Trophoblast cell (in vitro differentiated cells and primary cell): ENCODE results near the gene CBL.

ENCODE experiments used
- DNase-seq, 2 donors: peaks; one replicate each; pipeline ENCODE4 v3.0.0-alpha.2; 2016
- H2AFZ ChIP-seq: 2 replicates; pipeline ENCODE4 v1.6.1; 2013; ENCODE audit warnings: low read length, moderate library complexity, mild to moderate bottlenecking; ENCODE audit not compliant: insufficient read depth, poor library complexity
- H2AK5ac ChIP-seq: 2 replicates; pipeline ENCODE4 v1.6.1; 2013; ENCODE audit warnings: mild to moderate bottlenecking, low read length
- H2BK120ac ChIP-seq: 2 replicates; pipeline ENCODE4 v1.6.1; 2013; ENCODE audit warnings: low read length, mild to moderate bottlenecking, moderate library complexity; ENCODE audit not compliant: insufficient read depth, poor library complexity
- H2BK12ac ChIP-seq: 2 replicates; pipeline ENCODE4 v1.6.1; 2013; ENCODE audit warnings: mild to moderate bottlenecking, low read length, moderate library complexity
- H2BK5ac ChIP-seq: 2 replicates; pipeline ENCODE4 v1.6.1; 2013; ENCODE audit warnings: low read length, low read depth, moderate library complexity, mild to moderate bottlenecking; ENCODE audit not compliant: poor library complexity
- H3K14ac ChIP-seq: 2 replicates; pipeline ENCODE4 v1.6.1; 2013; ENCODE audit warnings: mild to moderate bottlenecking, low read length
- H3K18ac ChIP-seq: 2 replicates; pipeline ENCODE4 v1.6.1; 2013; ENCODE audit warnings: mild to moderate bottlenecking, low read length
- H3K23ac ChIP-seq: 2 replicates; pipeline ENCODE4 v1.6.1; 2013; ENCODE audit warnings: low read length
- H3K27ac ChIP-seq: 2 replicates; pipeline ENCODE4 v1.5.1; 2013; ENCODE audit warnings: low read depth, mild to moderate bottlenecking, inconsistent platforms, low read length, moderate library complexity
- H3K27me3 ChIP-seq: 2 replicates; pipeline ENCODE4 v1.6.1; 2013; ENCODE audit warnings: inconsistent platforms, mild to moderate bottlenecking, low read length, moderate library complexity; ENCODE audit not compliant: insufficient read depth
- H3K36me3 ChIP-seq, 2 experiments: 1 replicate in 1 of 2; 2 replicates in 1 of 2; pipeline ENCODE4 v1.6.1; 2013; ENCODE audit warnings: low read length in 2 of 2, mild to moderate bottlenecking in 2 of 2, moderate library complexity in 1 of 2; ENCODE audit not compliant: insufficient read depth in 2 of 2, control insufficient read depth in 1 of 2
- H3K4ac ChIP-seq: 2 replicates; pipeline ENCODE4 v1.6.1; 2013; ENCODE audit warnings: low read depth, mild to moderate bottlenecking, low read length, moderate library complexity
- H3K4me1 ChIP-seq, 2 experiments: 1 replicate in 1 of 2; 2 replicates in 1 of 2; pipeline ENCODE4 v1.6.1; 2013; ENCODE audit warnings: low read length in 2 of 2, mild to moderate bottlenecking in 2 of 2, moderate library complexity in 1 of 2; ENCODE audit not compliant: insufficient read depth in 2 of 2, control insufficient read depth in 1 of 2
- H3K4me2 ChIP-seq: 2 replicates; pipeline ENCODE4 v1.6.1; 2013; ENCODE audit warnings: inconsistent platforms, mild to moderate bottlenecking, low read length, moderate library complexity
- H3K4me3 ChIP-seq: 2 replicates; pipeline ENCODE4 v1.5.1; 2013; ENCODE audit warnings: mild to moderate bottlenecking, low read depth, low read length, inconsistent platforms
- H3K79me1 ChIP-seq: one replicate; pipeline ENCODE4 v1.6.1; 2013; ENCODE audit warnings: low read length
- H3K79me2 ChIP-seq: 2 replicates; pipeline ENCODE4 v1.6.1; 2013; ENCODE audit warnings: low read length, mild to moderate bottlenecking; ENCODE audit not compliant: control insufficient read depth, insufficient read depth, poor library complexity
- H3K9ac ChIP-seq: 2 replicates; pipeline ENCODE4 v1.6.1; 2013; ENCODE audit warnings: mild to moderate bottlenecking, low read length
- H3K9me3 ChIP-seq: 2 replicates; pipeline ENCODE4 v1.6.1; 2013; ENCODE audit warnings: low read depth, mild to moderate bottlenecking, control low read depth, inconsistent platforms, low read length; ENCODE audit not compliant: insufficient read depth
- H4K12ac ChIP-seq: 2 replicates; pipeline ENCODE4 v1.6.1; 2013; ENCODE audit warnings: low read depth, mild to moderate bottlenecking, low read length, moderate library complexity
- H4K8ac ChIP-seq: 2 replicates; pipeline ENCODE4 v1.6.1; 2013; ENCODE audit warnings: low read depth, mild to moderate bottlenecking, low read length, moderate library complexity
- H4K91ac ChIP-seq: one replicate; pipeline ENCODE4 v1.6.1; 2013; ENCODE audit warnings: low read depth, mild to moderate bottlenecking, low read length, moderate library complexity
- WGBS: extraction: QIAGEN DNeasy Blood & Tissue Kit; methylation state at CpG from one replicate; pipeline ENCODE4 v1.1.7; 2013; ENCODE audit warnings: missing lambda C conversion rate; ENCODE audit not compliant: insufficient read length, insufficient coverage; ENCODE audit errors: extremely low coverage; 5-methylcytosine and 5-hydroxymethylcytosine counted together

CBL gene

GRCh38 chr11:119229741-119230140 lies 23.6 kb downstream of the CBL start:
- Histone ChIP-seq H2AK5ac (no peak overlapping the region), H3K36me3 (peaks cover 2 to 5% of the 10 kb centered on the region in 2 experiments), H3K27ac (no peak overlapping the region), H3K23ac (no peak overlapping the region), H2BK120ac (no peak overlapping the region), H2AFZ (no peak overlapping the region), H4K91ac (no peak overlapping the region), H3K18ac (no peak overlapping the region), H3K9me3 (no peaks in the 10 kb centered on the region), H4K8ac (no peak overlapping the region), H3K79me2 (no peaks in the 10 kb centered on the region), H3K4me2 (no peak overlapping the region), H3K4me1 (no peaks in the 10 kb centered on the region), H3K14ac (no peak overlapping the region), H3K4me3 (no peak overlapping the region), H3K79me1 (no peaks in the 10 kb centered on the region), H2BK12ac (no peak overlapping the region), H2BK5ac (no peak overlapping the region), H3K9ac (no peak overlapping the region), H3K27me3 (no peaks in the 10 kb centered on the region), H3K4ac (no peak overlapping the region), H4K12ac (no peak overlapping the region)
- peak in 1 of 2 donors; percentile 56 for DNase-seq
- WGBS = no CpG with 5 or more reads among the region's 4 CpGs

GRCh38 chr11:119236490-119236889 lies 30.4 kb downstream of the CBL start:
- Histone ChIP-seq H3K14ac (no peak overlapping the region), H3K9me3 (no peaks in the 10 kb centered on the region), H3K23ac (no peak overlapping the region), H3K27ac (no peak overlapping the region), H4K8ac (no peak overlapping the region), H3K4me1 (no peaks in the 10 kb centered on the region), H3K18ac (no peak overlapping the region), H3K9ac (no peak overlapping the region), H2AFZ (no peak overlapping the region), H4K12ac (no peak overlapping the region), H2BK120ac (no peak overlapping the region), H3K4ac (no peak overlapping the region), H3K36me3 (peaks cover 7 to 10% of the 10 kb centered on the region in 2 experiments), H2BK5ac (no peak overlapping the region), H3K79me1 (no peaks in the 10 kb centered on the region), H2AK5ac (no peak overlapping the region), H3K4me2 (no peak overlapping the region), H2BK12ac (no peak overlapping the region), H3K79me2 (no peaks in the 10 kb centered on the region), H3K27me3 (no peaks in the 10 kb centered on the region), H3K4me3 (no peak overlapping the region), H4K91ac (no peak overlapping the region)
- DNase-seq = peak in 1 of 2 donors; percentile 31

- Histone ChIP-seq H3K79me1 (no peaks in the 10 kb centered on the region), H4K12ac (no peak overlapping the region), H2BK5ac (no peak overlapping the region), H2BK120ac (no peak overlapping the region), H3K9ac (no peak overlapping the region), H4K91ac (no peak overlapping the region), H3K27me3 (no peaks in the 10 kb centered on the region), H3K79me2 (no peaks in the 10 kb centered on the region), H3K4me1 (no peaks in the 10 kb centered on the region), H2AFZ (no peak overlapping the region), H4K8ac (no peak overlapping the region), H3K23ac (no peak overlapping the region), H3K18ac (no peak overlapping the region), H3K14ac (no peak overlapping the region), H3K4me2 (no peak overlapping the region), H2BK12ac (no peak overlapping the region), H3K36me3 (peaks cover 7 to 10% of the 10 kb centered on the region in 2 experiments), H3K4me3 (no peak overlapping the region), H3K4ac (no peak overlapping the region), H3K9me3 (no peaks in the 10 kb centered on the region), H2AK5ac (no peak overlapping the region), H3K27ac (no peak overlapping the region)
- no CpG with 5 or more reads among the region's 1 CpG for WGBS
- peak in 1 of 2 donors; percentile 22 for DNase-seq
These were observed 30.8 kb downstream of the CBL start for GRCh38 chr11:119236891-119237290.

GRCh38 chr11:119237515-119237914 lies 31.4 kb downstream of the CBL start:
- H2AFZ ChIP-seq = no peak overlapping the region
- H3K27me3 ChIP-seq = no peaks in the 10 kb centered on the region
- H3K79me1 ChIP-seq = no peaks in the 10 kb centered on the region
- no peak overlapping the region for H3K18ac ChIP-seq
- H3K4me1 ChIP-seq = no peaks in the 10 kb centered on the region
- no peak overlapping the region for H3K9ac ChIP-seq
- H3K4ac ChIP-seq = no peak overlapping the region
- no peak for DNase-seq
- H3K9me3 ChIP-seq = no peaks in the 10 kb centered on the region
- no peak overlapping the region for H4K12ac ChIP-seq
- H3K79me2 ChIP-seq = no peaks in the 10 kb centered on the region
- no peak overlapping the region for H3K27ac ChIP-seq
- peaks cover 7 to 12% of the 10 kb centered on the region in 2 experiments for H3K36me3 ChIP-seq
- H3K14ac ChIP-seq = no peak overlapping the region
- H2AK5ac ChIP-seq = no peak overlapping the region
- H2BK12ac ChIP-seq = no peak overlapping the region
- no peak overlapping the region for H3K4me3 ChIP-seq
- no peak overlapping the region for H3K23ac ChIP-seq
- H2BK120ac ChIP-seq = no peak overlapping the region
- H4K91ac ChIP-seq = no peak overlapping the region
- no peak overlapping the region for H2BK5ac ChIP-seq
- H4K8ac ChIP-seq = no peak overlapping the region
- no peak overlapping the region for H3K4me2 ChIP-seq
